Cerebellar cortex (tissue), 1 donor: ENCODE data around the gene NLE1.
"Not testable (repeated sequence)": the region's sequence is repeated elsewhere in the genome, so short reads cannot be mapped to it uniquely, and the experiment has no call there.

Experiments
- DNase-seq: peaks from one replicate; pipeline ENCODE4 v3.0.0-alpha.2; 2015; ENCODE audit warnings: low spot score

Gene NLE1

GRCh38 chr17:35127751-35128514, 14.2 kb downstream of the NLE1 start:
- no peak for DNase-seq

- no peak for DNase-seq
Measured at GRCh38 chr17:35121315-35121714, 20.8 kb downstream of the NLE1 start, which contains the start of gene FNDC8. Gene FNDC8, plus strand, starts transcription at chr17:35121615. Its CDS starts 79 bp downstream, at chr17:35121694.

GRCh38 chr17:35119370-35120165, 22.5 kb downstream of the NLE1 start, which contains the start of gene RAD51D:
Gene RAD51D, minus strand, starts transcription at chr17:35119860. Its CDS starts 247 bp downstream, at chr17:35119613.
- DNase-seq = peak; percentile 67

- DNase-seq = no peak
Measured at GRCh38 chr17:35117984-35118383, 24.1 kb downstream of the NLE1 start.

- no peak for DNase-seq
Measured at GRCh38 chr17:35116845-35117244, 25.3 kb downstream of the NLE1 start.

GRCh38 chr17:35110791-35111190, 31.3 kb downstream of the NLE1 start:
- DNase-seq = not testable (repeated sequence)

GRCh38 chr17:35104844-35105450, 37.2 kb downstream of the NLE1 start:
- DNase-seq = no peak

GRCh38 chr17:35103271-35103670, 38.8 kb downstream of the NLE1 start:
- DNase-seq = no peak

- DNase-seq = no peak
Measured at GRCh38 chr17:35101725-35102124, 40.4 kb downstream of the NLE1 start.

GRCh38 chr17:35101036-35101435, 41.1 kb downstream of the NLE1 start:
- DNase-seq = no peak

- DNase-seq = no peak
Measured at GRCh38 chr17:35099908-35100307, 42.2 kb downstream of the NLE1 start.

- no peak for DNase-seq
Measured at GRCh38 chr17:35097776-35098175, 44.3 kb downstream of the NLE1 start.

GRCh38 chr17:35095741-35096140, 46.4 kb downstream of the NLE1 start:
- DNase-seq = no peak

GRCh38 chr17:35094902-35095301, 47.2 kb downstream of the NLE1 start:
- no peak for DNase-seq

- not testable (repeated sequence) for DNase-seq
Measured at GRCh38 chr17:35090707-35091106, 51.4 kb downstream of the NLE1 start.

- DNase-seq = peak; percentile 16
Measured at GRCh38 chr17:35089586-35090296, 52.4 kb downstream of the NLE1 start.

- peak; percentile 69 for DNase-seq
Measured at GRCh38 chr17:35088881-35089585, 53.1 kb downstream of the NLE1 start.

- peak; percentile 59 for DNase-seq
Measured at GRCh38 chr17:35088356-35088880, 53.7 kb downstream of the NLE1 start.

GRCh38 chr17:35087731-35088355, 54.3 kb downstream of the NLE1 start:
- no peak for DNase-seq

GRCh38 chr17:35086931-35087573, 55.1 kb downstream of the NLE1 start:
- DNase-seq = no peak
